ENCODE measurements around the gene KANSL1L. TPM values are rescaled to one million over a fixed set of nuclear protein-coding genes. Genes with fewer than 3 reads are reported as not detected.

The KANSL1L gene
- polyA plus RNA-seq, 1 of the 3 experiments (the other 2 are of a cell fraction), result 5.5 TPM

DNA sequence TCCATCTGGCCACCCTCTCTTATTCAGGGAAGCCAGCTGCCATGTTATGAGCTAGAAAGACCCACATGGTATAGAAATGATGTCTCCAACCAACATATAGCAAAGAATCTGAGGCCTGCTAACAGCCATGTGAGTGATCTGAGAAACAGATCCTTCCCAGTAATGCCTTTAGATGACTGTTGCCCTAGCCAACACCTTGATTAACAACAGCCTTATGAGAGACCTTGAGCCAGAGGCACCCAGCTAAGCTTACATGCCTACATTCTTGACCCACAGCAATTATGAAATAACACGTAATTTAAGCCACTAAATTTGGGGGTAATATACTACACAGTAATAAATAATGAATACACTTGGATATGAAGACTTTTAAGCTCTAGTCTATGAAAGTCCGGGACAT lies 13.0 kb downstream of the KANSL1L start:
- Histone ChIP-seq H2AFZ (ENCODE audit: low read depth) (no peak overlapping the region), H4K20me1 (ENCODE audit: insufficient read depth) (no peaks in the 10 kb centered on the region), H3K4me2 (no peak overlapping the region), H3K36me3 (replicated peaks in 1 of 2; ENCODE audit: control insufficient read depth in 1 of 2, insufficient read depth in 2 of 2, low read length in 1 of 2) (peaks cover 14 to 21% of the 10 kb centered on the region in 2 experiments), H3K9me3 (no peaks in the 10 kb centered on the region), H3K4me1 (ENCODE audit: control insufficient read depth in 1 of 2, insufficient read depth in 2 of 2, low read depth in 1 of 2, low read length in 1 of 2) (no peaks in the 10 kb centered on the region; a peak in 2 of 4 replicates), H3K27me3 (ENCODE audit: insufficient read depth) (no peaks in the 10 kb centered on the region), H3K9ac (no peak overlapping the region), H3K79me2 (ENCODE audit: insufficient read depth) (peaks cover 48% of the 10 kb centered on the region), H3K27ac (ENCODE audit: low read depth in 2 of 2, low read length in 1 of 2) (no peak overlapping the region), H3K9me2 (peaks cover 3% of the 10 kb centered on the region; the same call in 1 of the 2 replicates), H3F3A (replicated peaks; ENCODE audit: insufficient read depth) (no peaks in the 10 kb centered on the region), H3K4me3 (ENCODE audit: low read depth in 2 of 2, low read length in 1 of 2) (no peak overlapping the region)
- WGBS (ENCODE audit: low lambda C conversion rate), result 92% methylated on average over 2 of the region's 2 CpGs
- no peak for TF ChIP-seq SIN3A (IDR thresholded peaks at IDR 0.05; ENCODE audit: borderline replicate concordance, low read depth, low read length)
- TF ChIP-seq, protein P1, sequence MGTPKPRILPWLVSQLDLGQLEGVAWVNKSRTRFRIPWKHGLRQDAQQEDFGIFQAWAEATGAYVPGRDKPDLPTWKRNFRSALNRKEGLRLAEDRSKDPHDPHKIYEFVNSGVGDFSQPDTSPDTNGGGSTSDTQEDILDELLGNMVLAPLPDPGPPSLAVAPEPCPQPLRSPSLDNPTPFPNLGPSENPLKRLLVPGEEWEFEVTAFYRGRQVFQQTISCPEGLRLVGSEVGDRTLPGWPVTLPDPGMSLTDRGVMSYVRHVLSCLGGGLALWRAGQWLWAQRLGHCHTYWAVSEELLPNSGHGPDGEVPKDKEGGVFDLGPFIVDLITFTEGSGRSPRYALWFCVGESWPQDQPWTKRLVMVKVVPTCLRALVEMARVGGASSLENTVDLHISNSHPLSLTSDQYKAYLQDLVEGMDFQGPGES (IDR thresholded peaks at IDR 0.05; ENCODE audit: low read depth, low read length), result no peak
- no peak for TF ChIP-seq RXRA (IDR thresholded peaks at IDR 0.05; ENCODE audit: borderline replicate concordance, low read depth)
- no peak for TF ChIP-seq GABPA (IDR thresholded peaks at IDR 0.05; ENCODE audit: low read depth)
- TF ChIP-seq, protein P2, sequence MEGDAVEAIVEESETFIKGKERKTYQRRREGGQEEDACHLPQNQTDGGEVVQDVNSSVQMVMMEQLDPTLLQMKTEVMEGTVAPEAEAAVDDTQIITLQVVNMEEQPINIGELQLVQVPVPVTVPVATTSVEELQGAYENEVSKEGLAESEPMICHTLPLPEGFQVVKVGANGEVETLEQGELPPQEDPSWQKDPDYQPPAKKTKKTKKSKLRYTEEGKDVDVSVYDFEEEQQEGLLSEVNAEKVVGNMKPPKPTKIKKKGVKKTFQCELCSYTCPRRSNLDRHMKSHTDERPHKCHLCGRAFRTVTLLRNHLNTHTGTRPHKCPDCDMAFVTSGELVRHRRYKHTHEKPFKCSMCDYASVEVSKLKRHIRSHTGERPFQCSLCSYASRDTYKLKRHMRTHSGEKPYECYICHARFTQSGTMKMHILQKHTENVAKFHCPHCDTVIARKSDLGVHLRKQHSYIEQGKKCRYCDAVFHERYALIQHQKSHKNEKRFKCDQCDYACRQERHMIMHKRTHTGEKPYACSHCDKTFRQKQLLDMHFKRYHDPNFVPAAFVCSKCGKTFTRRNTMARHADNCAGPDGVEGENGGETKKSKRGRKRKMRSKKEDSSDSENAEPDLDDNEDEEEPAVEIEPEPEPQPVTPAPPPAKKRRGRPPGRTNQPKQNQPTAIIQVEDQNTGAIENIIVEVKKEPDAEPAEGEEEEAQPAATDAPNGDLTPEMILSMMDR (IDR thresholded peaks at IDR 0.05), result no peak
- TF ChIP-seq TAF1 (IDR thresholded peaks at IDR 0.05; ENCODE audit: borderline replicate concordance, low read depth, low read length), result no peak
- no peak for TF ChIP-seq RFX5 (IDR thresholded peaks at IDR 0.05; ENCODE audit: low read length)
- no peak for TF ChIP-seq TCF12 (IDR thresholded peaks at IDR 0.05)
- TF ChIP-seq RAD21 (IDR thresholded peaks at IDR 0.05; ENCODE audit: low read length), result no peak
- no peak for TF ChIP-seq FOXJ3 (CRISPR knock-in tag; IDR thresholded peaks at IDR 0.05)
- ChIA-PET POLR2A (no interaction called here), CTCF (interaction anchor here (1.2 kb wide), 2 partner anchors 38 to 581 kb away, joined by 3 read pairs; no protein-coding TSS in a partner anchor)
- no peak for DNase-seq

DNA sequence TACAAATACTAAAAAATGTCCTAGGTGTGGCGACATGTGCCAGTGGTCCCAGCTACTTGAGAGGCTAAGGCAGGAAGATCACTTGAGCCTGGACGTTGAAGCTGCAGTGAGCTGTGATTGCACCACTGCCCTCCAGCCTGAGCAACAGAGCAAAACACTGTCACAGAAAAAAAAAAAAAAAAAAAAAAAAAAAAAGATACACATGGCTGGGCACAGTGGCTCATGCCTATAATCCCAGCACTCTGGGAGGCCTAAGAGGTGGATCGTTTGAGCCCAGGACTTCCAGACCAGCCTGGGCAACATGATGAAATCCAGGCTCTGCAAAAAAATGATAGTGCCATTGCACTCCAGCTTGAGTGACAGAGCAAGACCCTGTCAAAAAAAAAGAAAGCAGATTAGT lies 13.7 kb downstream of the KANSL1L start:
- Histone ChIP-seq H3K9me3 (no peaks in the 10 kb centered on the region), H3K4me3 (ENCODE audit: low read depth in 2 of 2, low read length in 1 of 2) (no peak overlapping the region), H2AFZ (ENCODE audit: low read depth) (no peak overlapping the region), H4K20me1 (ENCODE audit: insufficient read depth) (no peaks in the 10 kb centered on the region), H3K36me3 (replicated peaks in 1 of 2; ENCODE audit: control insufficient read depth in 1 of 2, insufficient read depth in 2 of 2, low read length in 1 of 2) (peaks cover 16 to 21% of the 10 kb centered on the region in 2 experiments), H3K4me1 (ENCODE audit: control insufficient read depth in 1 of 2, insufficient read depth in 2 of 2, low read depth in 1 of 2, low read length in 1 of 2) (no peaks in the 10 kb centered on the region), H3K27me3 (ENCODE audit: insufficient read depth) (no peaks in the 10 kb centered on the region), H3K4me2 (no peak overlapping the region), H3K27ac (ENCODE audit: low read depth in 2 of 2, low read length in 1 of 2) (no peak overlapping the region), H3F3A (replicated peaks; ENCODE audit: insufficient read depth) (no peaks in the 10 kb centered on the region), H3K9me2 (peaks cover 3% of the 10 kb centered on the region; the same call in 1 of the 2 replicates), H3K9ac (no peak overlapping the region), H3K79me2 (ENCODE audit: insufficient read depth) (peaks cover 41% of the 10 kb centered on the region)
- 64% methylated on average over 3 of the region's 3 CpGs for WGBS (ENCODE audit: low lambda C conversion rate)
- DNase-seq, result no peak
- ChIA-PET POLR2A (no interaction called here), CTCF (interaction anchor here (1.2 kb wide), 1 partner anchor 38 kb away, joined by 3 read pairs; no protein-coding TSS in a partner anchor)
- TF ChIP-seq GATA2 (CRISPR knock-in tag; IDR thresholded peaks at IDR 0.05) (no peak), GABPA (IDR thresholded peaks at IDR 0.05; ENCODE audit: low read depth) (no peak), ELF1 (IDR thresholded peaks at IDR 0.05) (no peak), POLR2AphosphoS5 (IDR thresholded peaks at IDR 0.05; ENCODE audit: low read depth, low read length) (no peak), EP300 (IDR thresholded peaks at IDR 0.05; ENCODE audit: borderline replicate concordance in 1 of 2, low read depth in 1 of 2, low read length in 1 of 2) (no peak), NFIC (IDR thresholded peaks at IDR 0.05; ENCODE audit: borderline replicate concordance) (no peak), YY1 (IDR thresholded peaks at IDR 0.05; ENCODE audit: low read depth) (no peak), SMC3 (IDR thresholded peaks at IDR 0.05; ENCODE audit: low read depth, low read length) (no peak)
